B cell (primary cell): Measurements from ENCODE around the gene HOXB4. TPM values are rescaled to one million over a fixed set of nuclear protein-coding genes. Genes with fewer than 3 reads are reported as not detected.

Experiments used
- ATAC-seq: fragments of 200-7000 bp; cut with Tn5 transposase; one replicate; pipeline ENCODE4 v1.10.0; 2021; ENCODE audit warnings: low read depth, mild to moderate bottlenecking, moderate number of reproducible peaks, moderate library complexity
- CTCF ChIA-PET: fragments of 350-600 bp; sonication (Branson Sonifier 250); formaldehyde crosslinking; loops from one replicate; lab custom pipeline; 2021; ENCODE audit warnings: antibody characterized with exemption, inconsistent platforms; lab: Charles Lee
- POLR2A ChIA-PET: fragments of 350-600 bp; sonication (Branson Sonifier 250); formaldehyde crosslinking; loops from one replicate; lab custom pipeline; 2021; ENCODE audit warnings: antibody characterized with exemption; lab: Charles Lee
- DNase-seq: peaks from one replicate; pipeline ENCODE4 v3.0.0; 2013
- H2AFZ ChIP-seq: 2 replicates; pipeline ENCODE4 v1.6.1; 2012; ENCODE audit warnings: mild to moderate bottlenecking, low read depth, low read length; ENCODE audit not compliant: insufficient read depth, poor library complexity, severe bottlenecking
- H3K27ac ChIP-seq, 2 donors: 1 replicate in 1 of 2; 2 replicates in 1 of 2; pipeline ENCODE4 v1.5.1; 2012 to 2013; ENCODE audit warnings: low read length in 2 of 2, mild to moderate bottlenecking in 2 of 2, moderate library complexity in 1 of 2
- H3K27me3 ChIP-seq, 4 experiments: fragments of 200-600 bp in 1 of 4; sonication (generic) in 1 of 4; replicated peaks in 1 of 4; 1 replicate in 2 of 4; 2 replicates in 2 of 4; pipeline versions ENCODE4 v1.6.1 to v1.7.0; 2013 to 2016; ENCODE audit warnings: low read length in 3 of 4, mild to moderate bottlenecking in 2 of 4, mixed read lengths in 1 of 4, moderate library complexity in 1 of 4; ENCODE audit not compliant: insufficient read depth in 4 of 4, control insufficient read depth in 3 of 4; ENCODE audit errors: control extremely low read depth in 1 of 4
- H3K36me3 ChIP-seq, 2 experiments: replicated peaks in 1 of 2; 1 replicate in 1 of 2; 2 replicates in 1 of 2; pipeline versions ENCODE4 v1.6.1 to v1.7.1; 2013; ENCODE audit warnings: low read length in 1 of 2; ENCODE audit not compliant: insufficient read depth in 2 of 2, control insufficient read depth in 1 of 2; ENCODE audit errors: control extremely low read depth in 1 of 2, extremely low read depth in 1 of 2
- H3K4me1 ChIP-seq, 2 donors: fragments of 200-600 bp in 1 of 2; sonication (generic) in 1 of 2; 1 replicate in 1 of 2; 2 replicates in 1 of 2; pipeline versions ENCODE4 v1.5.1 to v1.6.1; 2013 to 2017; ENCODE audit warnings: low read length in 2 of 2; ENCODE audit not compliant: control insufficient read depth in 2 of 2, insufficient read depth in 2 of 2
- H3K4me2 ChIP-seq: replicated peaks from 2 replicates; pipeline ENCODE3; 2012; ENCODE audit warnings: mild to moderate bottlenecking, low read depth, low read length; ENCODE audit not compliant: poor library complexity, severe bottlenecking
- H3K4me3 ChIP-seq, 5 experiments: fragments of 200-600 bp in 1 of 5; sonication (generic) in 1 of 5; 1 replicate in 3 of 5; 2 replicates in 2 of 5; pipeline versions ENCODE4 v1.5.1 to v1.7.0; 2011 to 2016; ENCODE audit warnings: low read length in 4 of 5, mild to moderate bottlenecking in 4 of 5, low read depth in 2 of 5, control low read depth in 1 of 5, moderate library complexity in 1 of 5; ENCODE audit not compliant: insufficient read depth in 1 of 5; ENCODE audit errors: control extremely low read depth in 1 of 5, extremely low read depth in 1 of 5
- H3K79me2 ChIP-seq: fragments of 200-600 bp; sonication (generic); one replicate; pipeline ENCODE4 v1.6.0; 2016; ENCODE audit warnings: low read length; ENCODE audit not compliant: control insufficient read depth, insufficient read depth
- H3K9ac ChIP-seq: fragments of 200-600 bp; sonication (generic); 2 replicates; pipeline ENCODE4 v1.6.1; 2017; ENCODE audit warnings: mild to moderate bottlenecking, low read length, moderate library complexity
- H3K9me3 ChIP-seq, 3 donors: one replicate each; pipeline versions ENCODE4 v1.6.1 to v1.7.1; 2013; ENCODE audit warnings: low read length in 2 of 3; ENCODE audit not compliant: control insufficient read depth in 2 of 3, insufficient read depth in 1 of 3; ENCODE audit errors: control extremely low read depth in 1 of 3
- H4K20me1 ChIP-seq: 2 replicates; pipeline ENCODE4 v1.6.0; 2012; ENCODE audit warnings: mild to moderate bottlenecking, low read length; ENCODE audit not compliant: insufficient read depth, control insufficient read depth, poor library complexity, severe bottlenecking
- H3K27ac Mint-ChIP-seq: one replicate; pipeline ENCODE4 v1.8.0; 2021; ENCODE audit warnings: mixed read lengths
- H3K27me3 Mint-ChIP-seq: one replicate; pipeline ENCODE4 v1.8.0; 2021; ENCODE audit warnings: mixed read lengths
- H3K4me1 Mint-ChIP-seq: one replicate; pipeline ENCODE4 v1.8.0; 2021; ENCODE audit warnings: mixed read lengths
- H3K4me3 Mint-ChIP-seq: one replicate; pipeline ENCODE4 v1.8.0; 2021; ENCODE audit warnings: mixed read lengths
- H3K9me3 Mint-ChIP-seq: one replicate; pipeline ENCODE4 v1.8.0; 2022; ENCODE audit warnings: mixed read lengths; ENCODE audit not compliant: insufficient read depth
- CTCF ChIP-seq: fragments of 200-600 bp; IDR thresholded peaks from one replicate; pipeline ENCODE4 v1.8.0; 2022; ENCODE audit warnings: antibody characterized with exemption, mild to moderate bottlenecking
- EZH2 ChIP-seq: IDR thresholded peaks from 2 replicates; pipeline ENCODE4 v1.6.1; 2012; ENCODE audit warnings: borderline replicate concordance, low read depth, mild to moderate bottlenecking, moderate library complexity, low read length; ENCODE audit not compliant: insufficient read depth, poor library complexity, severe bottlenecking
- WGBS: methylation state at CpG from one replicate; pipeline ENCODE4 v1.1.5; 2013; ENCODE audit warnings: missing lambda C conversion rate; ENCODE audit not compliant: insufficient coverage; 5-methylcytosine and 5-hydroxymethylcytosine counted together
- intact Hi-C: fragments of 100-400 bp; cut with micrococcal nuclease; formaldehyde crosslinking; loops from one replicate; pipeline ENCODE4 v1.10.0; 2022
- polyA plus RNA-seq: library from polyadenylated mRNA; depleted of rRNA; stranded (reverse); fragments of >200 nt; gene quantifications from 2 replicates; pipeline ENCODE4 v1.2.3, GENCODE V29; 2012
- total RNA-seq, 2 donors: library from RNA; stranded (reverse); fragments of 120-200 nt in 1 of 2; gene quantifications; 1 replicate in 1 of 2; 2 replicates in 1 of 2; pipeline versions ENCODE4 v1.2.3 to v1.2.4, GENCODE V29; 2013 to 2022

HOXB4 gene
- total and polyA plus RNA-seq, 2 donors (not counting 1 experiment from before 2014, with no cell fraction given) = 0.85 to 1.7 TPM

- peak overlapping the region; percentile 96 for H3K27ac Mint-ChIP-seq
- H3K9me3 ChIP-seq = peaks cover 0 to 11% (median 0%) of the 10 kb centered on the region in 3 donors
- DNase-seq (peak; percentile 66), ATAC-seq (peak; percentile 11)
- peak overlapping the region; percentile 80 for H3K9ac ChIP-seq
- H3K27me3 ChIP-seq = peaks cover 0 to 61% (median 26%) of the 10 kb centered on the region in 4 experiments
- no peaks in the 10 kb centered on the region for H3K9me3 Mint-ChIP-seq
- no peaks in the 10 kb centered on the region for H4K20me1 ChIP-seq
- POLR2A ChIA-PET = interaction anchor here (1.2 kb wide), 1 partner anchor 206 kb away, joined by 3 read pairs; no protein-coding TSS in a partner anchor
- H3K79me2 ChIP-seq = no peaks in the 10 kb centered on the region
- peaks cover 54% of the 10 kb centered on the region for H3K27me3 Mint-ChIP-seq
- no peaks in the 10 kb centered on the region for H3K36me3 ChIP-seq
- peaks cover 27% of the 10 kb centered on the region for H3K4me1 Mint-ChIP-seq
- 18% methylated on average over 21 of the region's 27 CpGs for WGBS
- peak overlapping the region; percentile 96 for H3K4me2 ChIP-seq
- intact Hi-C loops = loop anchor here (10.0 kb wide), 1 partner anchor 47 kb away; no protein-coding TSS in a partner anchor
- H3K4me3 ChIP-seq = peak overlapping the region; percentile 34 to 73 (median 64)
- peaks cover 31 to 34% of the 10 kb centered on the region in 2 donors for H3K4me1 ChIP-seq
- CTCF ChIA-PET = interaction anchor here (0.9 kb wide), 1 partner anchor 51 kb away, joined by 3 read pairs; no protein-coding TSS in a partner anchor
- TF ChIP-seq CTCF (no peak), EZH2 (no peak)
- H2AFZ ChIP-seq = peak overlapping the region; percentile 100
- peak overlapping the region; percentile 90 for H3K4me3 Mint-ChIP-seq
- peak overlapping the region; percentile 53 to 79 for H3K27ac ChIP-seq
Measured at GRCh38 chr17:48542114-48542656, 36.0 kb downstream of the HOXB4 start.

- Mint-ChIP-seq H3K9me3 (no peaks in the 10 kb centered on the region), H3K4me3 (peak overlapping the region; percentile 90), H3K27ac (peak overlapping the region; percentile 96), H3K4me1 (peaks cover 27% of the 10 kb centered on the region), H3K27me3 (peaks cover 54% of the 10 kb centered on the region)
- Histone ChIP-seq H3K27me3 (peaks cover 0 to 56% (median 24%) of the 10 kb centered on the region in 4 experiments), H3K27ac (peak overlapping the region; percentile 53 to 79), H3K36me3 (no peaks in the 10 kb centered on the region), H4K20me1 (no peaks in the 10 kb centered on the region), H3K4me2 (peak overlapping the region; percentile 96), H3K9me3 (peaks cover 0 to 11% (median 0%) of the 10 kb centered on the region in 3 donors), H3K4me1 (peaks cover 31 to 34% of the 10 kb centered on the region in 2 donors), H3K9ac (peak overlapping the region; percentile 80), H3K79me2 (no peaks in the 10 kb centered on the region), H3K4me3 (peak overlapping the region; percentile 34 to 73 (median 64)), H2AFZ (peak overlapping the region; percentile 100)
- peak; percentile 73 for DNase-seq
- intact Hi-C loops = loop anchor here (2.0 to 10.0 kb wide), 2 partner anchors 37 to 47 kb away; partner anchors contain the start of gene HOXB4
- WGBS = 4% methylated on average over 34 of the region's 36 CpGs
- ATAC-seq = peak; percentile 9
- ChIA-PET CTCF (no interaction called here), POLR2A (interaction anchor here (1.2 kb wide), 1 partner anchor 206 kb away, joined by 3 read pairs; no protein-coding TSS in a partner anchor)
- TF ChIP-seq CTCF (no peak), EZH2 (peak; percentile 71)
Measured at GRCh38 chr17:48541577-48542113, 36.5 kb downstream of the HOXB4 start.
